Fibroblast of lung (primary cell): Measurements from ENCODE around the gene ATP13A4. TPM values are rescaled to one million over a fixed set of nuclear protein-coding genes. Genes with fewer than 3 reads are reported as not detected.

ENCODE experiments used
- DNase-seq, 2 donors: peaks; one replicate each; pipeline versions ENCODE4 v3.0.0 to v3.0.0-alpha.2; 2010; ENCODE audit warnings: low read depth in 2 of 2
- H2AFZ ChIP-seq: 2 replicates; pipeline ENCODE4 v1.5.1; 2012; ENCODE audit warnings: low read length, control low read depth, inconsistent platforms
- H3K27ac ChIP-seq: 2 replicates; pipeline ENCODE4 v1.5.1; 2011; ENCODE audit warnings: low read length, control low read depth; ENCODE audit not compliant: insufficient read depth
- H3K27me3 ChIP-seq: 2 replicates; pipeline ENCODE4 v1.5.1; 2011; ENCODE audit warnings: mild to moderate bottlenecking, low read length; ENCODE audit not compliant: control insufficient read depth, insufficient read depth
- H3K36me3 ChIP-seq: 2 replicates; pipeline ENCODE4 v1.5.1; 2011; ENCODE audit warnings: low read length; ENCODE audit not compliant: control insufficient read depth, insufficient read depth
- H3K4me1 ChIP-seq: 2 replicates; pipeline ENCODE4 v1.5.1; 2011; ENCODE audit warnings: low read length; ENCODE audit not compliant: control insufficient read depth, insufficient read depth; ENCODE audit errors: extremely low read depth
- H3K4me2 ChIP-seq: 2 replicates; pipeline ENCODE4 v1.5.1; 2011; ENCODE audit warnings: low read length, control low read depth; ENCODE audit not compliant: insufficient read depth; ENCODE audit errors: extremely low read depth
- H3K4me3 ChIP-seq, 4 experiments: fragments of 200-600 bp in 1 of 4; sonication (generic) in 1 of 4; replicated peaks in 1 of 4; 2 replicates each; pipeline ENCODE4 v1.5.1; 2011 to 2016; ENCODE audit warnings: low read length in 4 of 4, low read depth in 3 of 4, mild to moderate bottlenecking in 3 of 4, control low read depth in 2 of 4, inconsistent platforms in 1 of 4, mixed read lengths in 1 of 4; ENCODE audit not compliant: insufficient read depth in 1 of 4; ENCODE audit errors: control extremely low read depth in 1 of 4
- H3K79me2 ChIP-seq: 2 replicates; pipeline ENCODE4 v1.5.1; 2012; ENCODE audit warnings: mild to moderate bottlenecking, low read length, inconsistent platforms; ENCODE audit not compliant: control insufficient read depth, insufficient read depth
- H3K9ac ChIP-seq: 2 replicates; pipeline ENCODE4 v1.5.1; 2011; ENCODE audit warnings: mild to moderate bottlenecking, low read length, control low read depth; ENCODE audit not compliant: insufficient read depth
- H3K9me3 ChIP-seq: 2 replicates; pipeline ENCODE4 v1.5.1; 2012; ENCODE audit warnings: low read depth, low read length; ENCODE audit not compliant: control insufficient read depth, insufficient read depth
- H4K20me1 ChIP-seq: 2 replicates; pipeline ENCODE4 v1.5.1; 2011; ENCODE audit warnings: low read length; ENCODE audit not compliant: control insufficient read depth, insufficient read depth; ENCODE audit errors: extremely low read depth
- EZH2 ChIP-seq: IDR thresholded peaks from 2 replicates; pipeline ENCODE4 v1.5.1; 2012; ENCODE audit warnings: low read length, control low read depth, mild to moderate bottlenecking; ENCODE audit errors: missing control alignments
- polyA plus RNA-seq, 2 donors: library from polyadenylated mRNA; depleted of rRNA in 1 of 2; stranded (reverse) in 1 of 2; unstranded in 1 of 2; fragments of >200 nt; gene quantifications; 2 replicates each; pipeline ENCODE4 v1.2.1, GENCODE V29; 2011 to 2012; ENCODE audit warnings: missing spikeins in 1 of 2
- total RNA-seq: library from RNA; depleted of rRNA; stranded (reverse); fragments of >200 nt; gene quantifications from 2 replicates; pipeline ENCODE4 v1.2.1, GENCODE V29; 2014
- TF ChIP-seq, protein P1 (sequence below), 2 donors: IDR thresholded peaks in 1 of 2; conservative IDR thresholded peaks in 1 of 2; 1 replicate in 1 of 2; 2 replicates in 1 of 2; pipeline ENCODE4 v1.5.1; 2011 to 2012; ENCODE audit warnings: low read length in 2 of 2, control low read depth in 1 of 2, inconsistent platforms in 1 of 2, low read depth in 1 of 2, mild to moderate bottlenecking in 1 of 2

Gene ATP13A4
- total and polyA plus RNA-seq, 2 donors (not counting 1 experiment from before 2014, with no cell fraction given) = 0.01 to 0.33 TPM

DNA sequence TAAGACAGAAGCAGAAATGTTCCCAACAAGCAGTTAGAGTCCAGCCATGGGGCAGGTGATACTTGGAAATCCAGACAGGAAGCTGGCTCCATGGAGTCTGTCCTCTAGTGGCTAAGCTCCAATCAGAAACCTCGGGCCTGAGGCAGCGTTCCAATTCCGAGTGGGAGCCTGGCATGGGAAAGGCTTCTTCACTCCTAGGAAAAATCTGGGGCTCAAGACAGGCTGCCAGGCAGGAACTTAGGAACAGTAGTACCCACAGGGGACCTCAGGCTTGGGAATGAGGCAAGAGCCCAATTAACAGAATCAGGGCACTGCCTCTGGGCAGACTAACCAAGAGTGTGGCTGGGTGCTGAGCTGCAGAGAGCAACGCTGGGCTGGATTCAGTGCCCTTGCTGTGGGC lies 6.2 kb upstream of the ATP13A4 start:
- H3K79me2 ChIP-seq = no peaks in the 10 kb centered on the region
- no peak overlapping the region for H3K4me2 ChIP-seq
- no peaks in the 10 kb centered on the region for H3K9me3 ChIP-seq
- H3K36me3 ChIP-seq = no peaks in the 10 kb centered on the region
- H2AFZ ChIP-seq = no peak overlapping the region
- no peak overlapping the region for H3K27ac ChIP-seq
- H3K4me1 ChIP-seq = no peaks in the 10 kb centered on the region
- no peak for DNase-seq
- no peaks in the 10 kb centered on the region for H4K20me1 ChIP-seq
- TF ChIP-seq, protein P1, sequence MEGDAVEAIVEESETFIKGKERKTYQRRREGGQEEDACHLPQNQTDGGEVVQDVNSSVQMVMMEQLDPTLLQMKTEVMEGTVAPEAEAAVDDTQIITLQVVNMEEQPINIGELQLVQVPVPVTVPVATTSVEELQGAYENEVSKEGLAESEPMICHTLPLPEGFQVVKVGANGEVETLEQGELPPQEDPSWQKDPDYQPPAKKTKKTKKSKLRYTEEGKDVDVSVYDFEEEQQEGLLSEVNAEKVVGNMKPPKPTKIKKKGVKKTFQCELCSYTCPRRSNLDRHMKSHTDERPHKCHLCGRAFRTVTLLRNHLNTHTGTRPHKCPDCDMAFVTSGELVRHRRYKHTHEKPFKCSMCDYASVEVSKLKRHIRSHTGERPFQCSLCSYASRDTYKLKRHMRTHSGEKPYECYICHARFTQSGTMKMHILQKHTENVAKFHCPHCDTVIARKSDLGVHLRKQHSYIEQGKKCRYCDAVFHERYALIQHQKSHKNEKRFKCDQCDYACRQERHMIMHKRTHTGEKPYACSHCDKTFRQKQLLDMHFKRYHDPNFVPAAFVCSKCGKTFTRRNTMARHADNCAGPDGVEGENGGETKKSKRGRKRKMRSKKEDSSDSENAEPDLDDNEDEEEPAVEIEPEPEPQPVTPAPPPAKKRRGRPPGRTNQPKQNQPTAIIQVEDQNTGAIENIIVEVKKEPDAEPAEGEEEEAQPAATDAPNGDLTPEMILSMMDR (conservative IDR thresholded peaks at IDR 0.05 in 1 of 2, IDR thresholded peaks at IDR 0.05 in 1 of 2; ENCODE audit: low read depth in 1 of 2, low read length in 2 of 2) = no peak
- TF ChIP-seq EZH2 = no peak
- no peaks in the 10 kb centered on the region for H3K27me3 ChIP-seq
- no peak overlapping the region for H3K4me3 ChIP-seq
- H3K9ac ChIP-seq = no peak overlapping the region

DNA sequence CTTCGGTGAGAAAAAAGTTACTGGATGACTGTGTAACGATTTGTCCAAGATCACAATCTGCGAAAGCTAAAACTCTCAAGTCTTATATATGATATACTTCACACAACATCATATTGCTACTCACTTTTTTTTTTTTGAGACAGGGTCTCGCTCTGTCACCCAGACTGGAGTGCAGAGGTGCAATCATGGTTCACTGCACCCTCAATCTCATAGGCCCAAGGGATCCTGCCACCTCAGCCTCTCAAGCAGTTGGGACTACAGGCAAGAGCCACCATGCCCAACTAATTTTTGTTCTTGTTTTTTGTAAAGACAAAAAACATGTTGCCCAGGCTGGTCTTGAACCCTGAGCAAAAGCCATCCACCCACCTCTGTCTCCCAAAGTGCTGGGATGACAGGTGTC lies 5.4 kb upstream of the ATP13A4 start:
- Histone ChIP-seq H3K4me2 (no peak overlapping the region), H3K27me3 (no peaks in the 10 kb centered on the region)
- TF ChIP-seq, protein P1 (conservative IDR thresholded peaks at IDR 0.05 in 1 of 2, IDR thresholded peaks at IDR 0.05 in 1 of 2; ENCODE audit: low read depth in 1 of 2, low read length in 2 of 2) = no peak
- no peak for TF ChIP-seq EZH2

DNA sequence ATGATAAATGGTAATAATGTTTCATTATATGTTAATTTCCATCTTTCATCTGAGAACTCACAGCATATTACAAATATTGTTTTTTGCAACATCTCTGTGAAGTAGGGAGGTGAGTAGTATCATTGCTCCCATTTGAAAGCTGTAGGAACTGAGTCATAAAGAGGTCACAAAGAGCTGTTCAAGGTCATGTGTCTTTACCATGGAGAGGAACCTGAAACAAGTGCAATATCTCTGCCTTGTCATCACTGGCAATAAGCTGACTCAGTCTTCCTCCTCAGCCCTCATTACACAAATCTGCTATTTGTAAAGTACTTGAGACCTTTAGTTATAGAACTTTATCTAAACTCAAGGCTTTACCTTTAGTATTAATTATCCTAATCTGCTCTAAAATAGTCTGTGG lies 4.4 kb upstream of the ATP13A4 start:
- Histone ChIP-seq H4K20me1 (no peaks in the 10 kb centered on the region), H3K4me1 (no peaks in the 10 kb centered on the region), H3K9me3 (no peaks in the 10 kb centered on the region), H3K79me2 (no peaks in the 10 kb centered on the region), H3K27me3 (no peaks in the 10 kb centered on the region), H2AFZ (no peak overlapping the region), H3K9ac (no peak overlapping the region), H3K27ac (no peak overlapping the region), H3K4me2 (no peak overlapping the region), H3K4me3 (no peak overlapping the region), H3K36me3 (no peaks in the 10 kb centered on the region)
- TF ChIP-seq, protein P1 (conservative IDR thresholded peaks at IDR 0.05 in 1 of 2, IDR thresholded peaks at IDR 0.05 in 1 of 2; ENCODE audit: low read depth in 1 of 2, low read length in 2 of 2) = no peak
- no peak for TF ChIP-seq EZH2
- no peak for DNase-seq

More for the DNA sequence above, 5.4 kb upstream of the ATP13A4 start:
- Histone ChIP-seq H3K4me1 (no peaks in the 10 kb centered on the region), H3K79me2 (no peaks in the 10 kb centered on the region), H3K9me3 (no peaks in the 10 kb centered on the region), H3K36me3 (no peaks in the 10 kb centered on the region), H3K4me3 (no peak overlapping the region), H3K27ac (no peak overlapping the region), H2AFZ (no peak overlapping the region), H4K20me1 (no peaks in the 10 kb centered on the region), H3K9ac (no peak overlapping the region)
- DNase-seq = no peak
